Type B pancreatic cell (in vitro differentiated cells): Measurements from ENCODE around the gene UFD1. TPM values are rescaled to one million over a fixed set of nuclear protein-coding genes. Genes with fewer than 3 reads are reported as not detected.

Experiments used
- DNase-seq: peaks from one replicate; pipeline ENCODE4 v3.0.0; 2021; ENCODE audit warnings: mixed read lengths; ENCODE audit not compliant: unreplicated experiment; ENCODE audit errors: extremely low spot score
- H3K27ac Mint-ChIP-seq: 2 replicates; pipeline ENCODE4 v1.8.0; 2021; ENCODE audit warnings: mild to moderate bottlenecking, mixed read lengths
- H3K27me3 Mint-ChIP-seq: 2 replicates; pipeline ENCODE4 v1.8.0; 2021; ENCODE audit warnings: mixed read lengths
- H3K36me3 Mint-ChIP-seq: 2 replicates; pipeline ENCODE4 v1.8.0; 2021; ENCODE audit warnings: mixed read lengths
- H3K4me1 Mint-ChIP-seq: one replicate; pipeline ENCODE4 v1.8.0; 2021; ENCODE audit warnings: mixed read lengths; ENCODE audit not compliant: unreplicated experiment
- H3K4me3 Mint-ChIP-seq: 2 replicates; pipeline ENCODE4 v1.8.0; 2021; ENCODE audit warnings: mild to moderate bottlenecking, mixed read lengths
- H3K9me3 Mint-ChIP-seq: 2 replicates; pipeline ENCODE4 v1.8.0; 2021; ENCODE audit warnings: mixed read lengths
- CTCF ChIP-seq: fragments of 200-600 bp; sonication (generic); conservative IDR thresholded peaks from 2 replicates; pipeline ENCODE4 v1.5.0; 2021; ENCODE audit warnings: antibody characterized with exemption, mild to moderate bottlenecking
- total RNA-seq: library from RNA; stranded (reverse); gene quantifications from 2 replicates; pipeline ENCODE4 v1.2.1, GENCODE V29; 2021; ENCODE audit warnings: low replicate concordance

Gene UFD1
- total RNA-seq, 1 donor from 2014 or later, result 52.4 TPM

GRCh38 chr22:19503367-19503766 is 24.4 kb upstream of the UFD1 start:
- Mint-ChIP-seq H3K9me3 (no peaks in the 10 kb centered on the region), H3K36me3 (no peaks in the 10 kb centered on the region), H3K27me3 (no peaks in the 10 kb centered on the region), H3K4me1 (no peaks in the 10 kb centered on the region), H3K27ac (no peak overlapping the region), H3K4me3 (no peak overlapping the region)
- TF ChIP-seq CTCF, result no peak
- DNase-seq, result no peak

GRCh38 chr22:19501897-19502447 is 23.0 kb upstream of the UFD1 start:
- no peaks in the 10 kb centered on the region for H3K36me3 Mint-ChIP-seq
- no peaks in the 10 kb centered on the region for H3K9me3 Mint-ChIP-seq
- no peak for DNase-seq
- H3K4me1 Mint-ChIP-seq, result no peaks in the 10 kb centered on the region
- H3K27me3 Mint-ChIP-seq, result no peaks in the 10 kb centered on the region
- H3K4me3 Mint-ChIP-seq, result no peak overlapping the region
- TF ChIP-seq CTCF, result no peak
- no peak overlapping the region for H3K27ac Mint-ChIP-seq

- H3K4me1 Mint-ChIP-seq, result no peaks in the 10 kb centered on the region
- no peaks in the 10 kb centered on the region for H3K36me3 Mint-ChIP-seq
- H3K9me3 Mint-ChIP-seq, result no peaks in the 10 kb centered on the region
- H3K27ac Mint-ChIP-seq, result no peak overlapping the region
- DNase-seq, result no peak
- no peaks in the 10 kb centered on the region for H3K27me3 Mint-ChIP-seq
- no peak overlapping the region for H3K4me3 Mint-ChIP-seq
- TF ChIP-seq CTCF, result no peak
These were observed 20.9 kb upstream of the UFD1 start for GRCh38 chr22:19499880-19500242.

GRCh38 chr22:19499236-19499879 is 20.4 kb upstream of the UFD1 start:
- no peak overlapping the region for H3K4me3 Mint-ChIP-seq
- DNase-seq, result no peak
- H3K27ac Mint-ChIP-seq, result no peak overlapping the region
- no peaks in the 10 kb centered on the region for H3K9me3 Mint-ChIP-seq
- no peak for TF ChIP-seq CTCF
- no peaks in the 10 kb centered on the region for H3K4me1 Mint-ChIP-seq
- no peaks in the 10 kb centered on the region for H3K36me3 Mint-ChIP-seq
- no peaks in the 10 kb centered on the region for H3K27me3 Mint-ChIP-seq

GRCh38 chr22:19498866-19499190 is 19.8 kb upstream of the UFD1 start:
- Mint-ChIP-seq H3K4me1 (no peaks in the 10 kb centered on the region), H3K27ac (no peak overlapping the region), H3K4me3 (no peak overlapping the region), H3K36me3 (no peaks in the 10 kb centered on the region), H3K9me3 (no peaks in the 10 kb centered on the region), H3K27me3 (no peaks in the 10 kb centered on the region)
- no peak for TF ChIP-seq CTCF
- DNase-seq, result no peak
